A549 (cell line): ENCODE results near the gene STAT5A.

Experiments
- CBX8 ChIP-seq: fragments of 200-600 bp; sonication (generic); IDR thresholded peaks from 2 replicates; pipeline ENCODE4 v1.6.1; 2016
- ESRRA ChIP-seq: fragments of 150-350 bp; IDR thresholded peaks from 2 replicates; pipeline ENCODE4 v1.6.1; 2014; ENCODE audit warnings: mild to moderate bottlenecking, low read length, borderline replicate concordance
- JUNB ChIP-seq: fragments of >200 bp; sonication (Bioruptor Twin); formaldehyde crosslinking; IDR thresholded peaks from 2 replicates; pipeline ENCODE4 v1.6.1; 2016
- MAX ChIP-seq: IDR thresholded peaks from 2 replicates; pipeline ENCODE4 v1.6.1; 2012
- MAZ ChIP-seq: fragments of 150-350 bp; IDR thresholded peaks from 2 replicates; pipeline ENCODE4 v1.6.1; 2014; ENCODE audit warnings: antibody characterized with exemption, low read depth, low read length, borderline replicate concordance
- NFE2L2 ChIP-seq: fragments of 150-350 bp; conservative IDR thresholded peaks from 2 replicates; pipeline ENCODE4 v1.6.1; 2014; ENCODE audit warnings: low read length
- PBX3 ChIP-seq: IDR thresholded peaks from 2 replicates; pipeline ENCODE4 v1.6.1; 2012
- PHF8 ChIP-seq: fragments of 200-600 bp; sonication (generic); IDR thresholded peaks from 2 replicates; pipeline ENCODE4 v1.6.1; 2016; ENCODE audit warnings: low read depth, mild to moderate bottlenecking, antibody characterized with exemption, moderate library complexity, borderline replicate concordance
- POLR2A ChIP-seq: IDR thresholded peaks from 2 replicates; pipeline ENCODE4 v1.6.1; 2012; ENCODE audit warnings: mild to moderate bottlenecking, low read length
- POLR2AphosphoS2 ChIP-seq: conservative IDR thresholded peaks from 2 replicates; pipeline ENCODE4 v1.6.1; 2012; ENCODE audit warnings: low read length, improper control_type of control experiment, inconsistent platforms
- RNF2 ChIP-seq: fragments of 200-600 bp; sonication (generic); IDR thresholded peaks from 2 replicates; pipeline ENCODE4 v1.6.1; 2016; ENCODE audit warnings: low read depth, mild to moderate bottlenecking, antibody characterized with exemption, moderate library complexity, borderline replicate concordance
- TF ChIP-seq, protein P1 (sequence below): fragments of >200 bp; sonication (Bioruptor Twin); formaldehyde crosslinking; IDR thresholded peaks from 3 replicates; pipeline ENCODE4 v1.5.1; 2016
- TF ChIP-seq, protein P2 (sequence below): fragments of 200-600 bp; sonication (generic); IDR thresholded peaks from 2 replicates; pipeline ENCODE4 v1.6.1; 2016; ENCODE audit warnings: antibody characterized with exemption, mild to moderate bottlenecking, moderate library complexity

DNA sequence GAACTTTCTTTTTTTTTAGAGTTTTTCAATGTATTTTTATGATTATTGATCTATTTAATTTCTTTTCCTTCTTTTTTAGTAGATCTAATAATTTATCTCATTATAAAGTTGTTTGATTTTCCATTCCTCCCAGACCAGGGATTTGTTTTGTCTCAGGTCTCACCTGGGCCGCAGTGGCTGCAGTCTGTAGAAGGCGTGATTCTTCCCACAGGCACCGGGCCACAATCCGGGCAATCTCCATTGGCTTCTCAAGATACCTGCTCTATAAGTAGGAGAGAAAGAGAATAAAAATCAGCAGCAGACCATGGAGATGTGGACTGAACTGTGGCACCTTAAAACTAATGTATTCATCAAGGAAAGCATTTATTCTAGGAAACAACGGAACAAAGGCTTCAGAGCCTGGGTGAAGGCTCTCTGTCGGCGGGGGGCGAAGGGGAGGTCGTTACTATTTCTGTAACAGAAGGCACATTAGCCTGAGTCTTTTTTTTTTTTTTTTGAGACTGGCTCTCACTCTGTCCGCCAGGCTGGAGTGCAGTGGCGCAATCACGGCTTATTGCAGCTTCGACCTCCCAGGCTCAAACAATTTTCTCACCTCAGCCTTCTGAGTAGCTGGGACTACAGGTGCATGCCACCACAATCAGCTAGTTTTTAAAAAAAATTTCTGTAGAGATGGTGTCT, 57.2 kb downstream of the STAT5A start:
- TF ChIP-seq MAX, result no peak
- no peak for TF ChIP-seq POLR2A
- TF ChIP-seq NFE2L2, result no peak
- TF ChIP-seq POLR2AphosphoS2, result no peak
- TF ChIP-seq, protein P1, sequence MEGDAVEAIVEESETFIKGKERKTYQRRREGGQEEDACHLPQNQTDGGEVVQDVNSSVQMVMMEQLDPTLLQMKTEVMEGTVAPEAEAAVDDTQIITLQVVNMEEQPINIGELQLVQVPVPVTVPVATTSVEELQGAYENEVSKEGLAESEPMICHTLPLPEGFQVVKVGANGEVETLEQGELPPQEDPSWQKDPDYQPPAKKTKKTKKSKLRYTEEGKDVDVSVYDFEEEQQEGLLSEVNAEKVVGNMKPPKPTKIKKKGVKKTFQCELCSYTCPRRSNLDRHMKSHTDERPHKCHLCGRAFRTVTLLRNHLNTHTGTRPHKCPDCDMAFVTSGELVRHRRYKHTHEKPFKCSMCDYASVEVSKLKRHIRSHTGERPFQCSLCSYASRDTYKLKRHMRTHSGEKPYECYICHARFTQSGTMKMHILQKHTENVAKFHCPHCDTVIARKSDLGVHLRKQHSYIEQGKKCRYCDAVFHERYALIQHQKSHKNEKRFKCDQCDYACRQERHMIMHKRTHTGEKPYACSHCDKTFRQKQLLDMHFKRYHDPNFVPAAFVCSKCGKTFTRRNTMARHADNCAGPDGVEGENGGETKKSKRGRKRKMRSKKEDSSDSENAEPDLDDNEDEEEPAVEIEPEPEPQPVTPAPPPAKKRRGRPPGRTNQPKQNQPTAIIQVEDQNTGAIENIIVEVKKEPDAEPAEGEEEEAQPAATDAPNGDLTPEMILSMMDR, result no peak
- TF ChIP-seq RNF2, result no peak
- no peak for TF ChIP-seq PHF8
- TF ChIP-seq, protein P2, sequence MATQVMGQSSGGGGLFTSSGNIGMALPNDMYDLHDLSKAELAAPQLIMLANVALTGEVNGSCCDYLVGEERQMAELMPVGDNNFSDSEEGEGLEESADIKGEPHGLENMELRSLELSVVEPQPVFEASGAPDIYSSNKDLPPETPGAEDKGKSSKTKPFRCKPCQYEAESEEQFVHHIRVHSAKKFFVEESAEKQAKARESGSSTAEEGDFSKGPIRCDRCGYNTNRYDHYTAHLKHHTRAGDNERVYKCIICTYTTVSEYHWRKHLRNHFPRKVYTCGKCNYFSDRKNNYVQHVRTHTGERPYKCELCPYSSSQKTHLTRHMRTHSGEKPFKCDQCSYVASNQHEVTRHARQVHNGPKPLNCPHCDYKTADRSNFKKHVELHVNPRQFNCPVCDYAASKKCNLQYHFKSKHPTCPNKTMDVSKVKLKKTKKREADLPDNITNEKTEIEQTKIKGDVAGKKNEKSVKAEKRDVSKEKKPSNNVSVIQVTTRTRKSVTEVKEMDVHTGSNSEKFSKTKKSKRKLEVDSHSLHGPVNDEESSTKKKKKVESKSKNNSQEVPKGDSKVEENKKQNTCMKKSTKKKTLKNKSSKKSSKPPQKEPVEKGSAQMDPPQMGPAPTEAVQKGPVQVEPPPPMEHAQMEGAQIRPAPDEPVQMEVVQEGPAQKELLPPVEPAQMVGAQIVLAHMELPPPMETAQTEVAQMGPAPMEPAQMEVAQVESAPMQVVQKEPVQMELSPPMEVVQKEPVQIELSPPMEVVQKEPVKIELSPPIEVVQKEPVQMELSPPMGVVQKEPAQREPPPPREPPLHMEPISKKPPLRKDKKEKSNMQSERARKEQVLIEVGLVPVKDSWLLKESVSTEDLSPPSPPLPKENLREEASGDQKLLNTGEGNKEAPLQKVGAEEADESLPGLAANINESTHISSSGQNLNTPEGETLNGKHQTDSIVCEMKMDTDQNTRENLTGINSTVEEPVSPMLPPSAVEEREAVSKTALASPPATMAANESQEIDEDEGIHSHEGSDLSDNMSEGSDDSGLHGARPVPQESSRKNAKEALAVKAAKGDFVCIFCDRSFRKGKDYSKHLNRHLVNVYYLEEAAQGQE, result no peak
- TF ChIP-seq CBX8, result no peak
- TF ChIP-seq MAZ, result no peak
- no peak for TF ChIP-seq JUNB
- no peak for TF ChIP-seq PBX3
- no peak for TF ChIP-seq ESRRA
